RWPE1 (cell line): ENCODE data around the gene SLC9A6.
"Not testable (repeated sequence)": the region's sequence is repeated elsewhere in the genome, so short reads cannot be mapped to it uniquely, and the experiment has no call there.

Experiments
- CTCF ChIA-PET: fragments of 350-600 bp; sonication (Branson Sonifier 250); formaldehyde crosslinking; extraction: SDS; loops from one replicate; lab custom pipeline; 2021; lab: Yijun Ruan, JAX
- POLR2A ChIA-PET: fragments of 400-600 bp; formaldehyde crosslinking; extraction: SDS; loops from one replicate; lab custom pipeline; 2020; ENCODE audit warnings: antibody characterized with exemption; ENCODE audit not compliant: low non-redundant PET; lab: Yijun Ruan, JAX
- DNase-seq: peaks from one replicate; pipeline ENCODE4 v3.0.0; 2012; ENCODE audit warnings: low spot score
- H3K27ac ChIP-seq: fragments of 450-650 bp; 2 replicates; pipeline ENCODE4 v1.5.1; 2017
- TF ChIP-seq, protein P1 (sequence below): fragments of 450-650 bp; conservative IDR thresholded peaks from 2 replicates; pipeline ENCODE4 v1.5.1; 2017; ENCODE audit warnings: low read depth, mild to moderate bottlenecking

SLC9A6 gene

DNA sequence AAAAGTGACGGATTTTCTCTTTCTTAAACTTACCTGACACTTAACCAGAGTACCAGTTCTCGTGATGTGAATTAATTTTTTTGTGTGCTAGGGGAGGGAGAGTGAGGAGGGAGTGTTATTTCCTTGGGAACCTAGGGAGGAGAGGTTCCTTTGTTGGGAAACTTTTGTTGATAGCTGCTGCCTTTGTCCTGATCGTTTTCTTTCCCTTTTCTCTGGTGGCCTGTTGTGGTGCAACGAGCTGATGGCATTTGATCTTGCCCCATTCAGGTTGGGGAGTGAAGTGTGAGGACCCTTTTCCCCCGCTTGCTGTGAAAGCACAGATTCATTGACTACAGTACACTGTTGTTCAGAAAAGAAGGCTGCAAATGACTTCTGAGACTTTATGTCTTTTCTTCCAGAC, 59.8 kb downstream of the SLC9A6 start:
- TF ChIP-seq, protein P1, sequence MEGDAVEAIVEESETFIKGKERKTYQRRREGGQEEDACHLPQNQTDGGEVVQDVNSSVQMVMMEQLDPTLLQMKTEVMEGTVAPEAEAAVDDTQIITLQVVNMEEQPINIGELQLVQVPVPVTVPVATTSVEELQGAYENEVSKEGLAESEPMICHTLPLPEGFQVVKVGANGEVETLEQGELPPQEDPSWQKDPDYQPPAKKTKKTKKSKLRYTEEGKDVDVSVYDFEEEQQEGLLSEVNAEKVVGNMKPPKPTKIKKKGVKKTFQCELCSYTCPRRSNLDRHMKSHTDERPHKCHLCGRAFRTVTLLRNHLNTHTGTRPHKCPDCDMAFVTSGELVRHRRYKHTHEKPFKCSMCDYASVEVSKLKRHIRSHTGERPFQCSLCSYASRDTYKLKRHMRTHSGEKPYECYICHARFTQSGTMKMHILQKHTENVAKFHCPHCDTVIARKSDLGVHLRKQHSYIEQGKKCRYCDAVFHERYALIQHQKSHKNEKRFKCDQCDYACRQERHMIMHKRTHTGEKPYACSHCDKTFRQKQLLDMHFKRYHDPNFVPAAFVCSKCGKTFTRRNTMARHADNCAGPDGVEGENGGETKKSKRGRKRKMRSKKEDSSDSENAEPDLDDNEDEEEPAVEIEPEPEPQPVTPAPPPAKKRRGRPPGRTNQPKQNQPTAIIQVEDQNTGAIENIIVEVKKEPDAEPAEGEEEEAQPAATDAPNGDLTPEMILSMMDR = no peak
- CTCF ChIA-PET = no interaction called here
- no peak overlapping the region for H3K27ac ChIP-seq
- POLR2A ChIA-PET = no interaction called here
- DNase-seq = no peak

DNA sequence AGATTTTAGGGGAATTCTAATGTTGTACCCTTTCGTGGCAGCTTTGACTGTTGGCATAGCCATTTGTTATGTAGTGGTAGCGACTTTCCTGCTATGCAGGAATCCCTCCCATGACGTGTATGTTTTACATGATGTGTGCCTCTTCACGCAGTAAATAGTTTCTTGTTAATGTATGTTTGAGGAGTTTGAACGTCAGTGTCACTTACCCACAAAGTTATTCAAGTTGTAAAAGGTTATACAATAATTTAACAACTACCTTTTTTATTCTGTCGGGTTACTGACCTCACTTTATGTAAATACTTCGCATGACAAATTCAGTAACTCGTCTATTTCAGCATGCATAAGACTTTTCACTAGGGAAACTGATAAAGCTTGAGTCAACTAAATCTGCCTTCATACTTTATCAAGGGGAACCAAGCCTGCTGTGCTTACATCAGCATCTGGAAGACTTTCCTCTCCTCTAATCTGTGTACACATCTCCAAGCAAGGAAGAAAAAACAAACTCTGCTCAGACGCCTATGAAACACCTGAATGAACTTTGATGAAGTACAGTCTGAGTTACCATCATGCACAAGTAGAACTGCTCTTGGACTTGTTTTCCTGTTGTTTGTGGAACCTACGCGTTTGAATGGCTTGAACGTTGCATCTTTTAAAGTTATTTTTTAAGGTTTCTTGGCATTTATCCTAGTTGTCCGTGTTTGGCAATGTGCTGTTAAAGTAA, 61.2 kb downstream of the SLC9A6 start:
- CTCF ChIA-PET = no interaction called here
- no peak overlapping the region for H3K27ac ChIP-seq
- POLR2A ChIA-PET = no interaction called here
- no peak for DNase-seq
- TF ChIP-seq, protein P1 = no peak

DNA sequence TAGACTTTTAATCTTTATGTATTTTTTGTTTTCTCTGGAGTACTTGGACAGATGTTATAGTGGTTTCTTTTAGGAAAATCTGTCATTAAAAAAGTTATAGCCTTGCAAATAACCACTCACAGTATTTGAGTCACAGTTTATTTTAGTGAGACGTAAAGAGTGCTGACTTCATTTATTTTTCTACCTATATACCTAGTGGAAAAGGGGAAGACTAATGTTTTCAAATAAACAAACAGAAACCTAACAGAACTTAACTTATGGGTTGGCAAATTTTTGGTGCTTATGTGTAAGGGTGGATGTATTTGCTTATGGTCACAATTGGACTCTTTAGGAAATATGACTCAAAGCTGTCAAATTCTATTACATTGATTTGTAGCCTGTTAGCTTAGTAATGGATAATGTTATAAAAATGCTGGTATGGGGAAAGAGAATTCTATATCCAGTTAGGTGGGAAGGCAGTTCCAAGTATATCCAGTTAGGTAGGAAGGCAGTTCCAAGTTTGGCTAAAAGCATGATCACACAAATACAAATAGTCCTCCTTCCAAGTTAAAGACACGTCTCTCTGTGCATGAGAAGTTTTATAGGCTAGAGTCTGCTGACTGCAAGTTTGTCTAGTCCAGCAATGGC, 61.9 kb downstream of the SLC9A6 start:
- TF ChIP-seq, protein P1 = no peak
- DNase-seq = no peak
- CTCF ChIA-PET = no interaction called here
- H3K27ac ChIP-seq = no peak overlapping the region
- POLR2A ChIA-PET = no interaction called here

DNA sequence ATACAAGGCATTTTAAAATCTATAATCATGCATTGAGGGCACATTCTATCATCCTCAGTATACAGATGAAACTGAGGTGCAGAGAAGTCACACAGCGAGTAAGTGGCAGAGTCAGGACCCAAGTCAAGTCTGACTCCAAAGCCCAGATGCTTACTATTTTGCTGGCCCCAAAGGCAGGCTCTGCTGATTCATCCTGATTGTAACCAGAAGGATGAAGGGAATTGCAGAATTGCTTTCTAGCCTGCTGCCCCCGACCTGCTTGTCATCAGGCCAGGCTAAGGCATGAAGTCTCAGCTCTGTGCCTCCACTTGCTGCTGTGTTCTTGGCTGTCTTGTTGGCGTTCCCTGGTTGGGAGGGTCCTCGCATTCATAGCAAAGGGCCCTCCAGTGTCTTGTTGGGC, 62.7 kb downstream of the SLC9A6 start:
- ChIA-PET CTCF (no interaction called here), POLR2A (no interaction called here)
- DNase-seq = no peak
- no peak overlapping the region for H3K27ac ChIP-seq
- TF ChIP-seq, protein P1 = no peak

DNA sequence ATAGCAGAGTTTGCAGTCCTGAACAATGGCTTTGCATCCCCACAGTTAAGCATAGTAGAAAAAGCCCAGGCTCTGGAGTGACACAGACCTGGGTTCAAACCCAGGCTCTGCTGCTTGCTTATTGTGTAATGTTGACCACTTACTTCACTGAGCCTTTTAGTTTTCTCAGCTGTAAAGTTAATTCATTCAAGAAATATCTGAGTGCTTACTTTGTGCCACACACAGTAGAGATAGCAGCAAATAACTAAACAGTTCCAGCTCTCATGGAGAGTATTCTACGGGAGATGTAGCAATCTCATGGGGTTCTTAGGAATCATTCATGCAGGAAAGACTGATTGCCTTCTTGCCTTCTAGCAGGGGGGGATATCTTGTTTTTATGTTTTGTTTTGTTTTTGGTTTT, 63.2 kb downstream of the SLC9A6 start:
- CTCF ChIA-PET = no interaction called here
- POLR2A ChIA-PET = no interaction called here
- no peak for DNase-seq
- no peak overlapping the region for H3K27ac ChIP-seq
- TF ChIP-seq, protein P1 = no peak

DNA sequence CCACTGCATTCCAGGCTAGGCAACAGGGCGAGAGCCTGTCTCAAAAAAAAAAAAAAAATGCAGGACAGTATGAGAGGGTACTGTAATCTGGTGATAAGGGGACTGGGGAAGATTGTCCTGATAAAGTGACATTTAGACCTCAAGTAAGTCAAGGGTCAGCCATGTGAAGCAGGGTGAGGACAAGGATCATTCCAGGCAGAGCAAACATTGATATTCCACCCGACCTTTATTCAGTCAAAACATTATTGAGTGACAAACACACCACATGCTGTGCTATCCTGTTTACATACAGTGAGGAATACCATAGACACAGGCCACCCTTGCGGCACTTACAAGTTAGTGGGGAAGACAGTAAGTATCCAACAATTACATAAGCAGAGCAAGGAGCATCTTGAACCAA, 64.4 kb downstream of the SLC9A6 start:
- CTCF ChIA-PET = no interaction called here
- POLR2A ChIA-PET = no interaction called here
- no peak overlapping the region for H3K27ac ChIP-seq
- no peak for DNase-seq
- TF ChIP-seq, protein P1 = no peak

DNA sequence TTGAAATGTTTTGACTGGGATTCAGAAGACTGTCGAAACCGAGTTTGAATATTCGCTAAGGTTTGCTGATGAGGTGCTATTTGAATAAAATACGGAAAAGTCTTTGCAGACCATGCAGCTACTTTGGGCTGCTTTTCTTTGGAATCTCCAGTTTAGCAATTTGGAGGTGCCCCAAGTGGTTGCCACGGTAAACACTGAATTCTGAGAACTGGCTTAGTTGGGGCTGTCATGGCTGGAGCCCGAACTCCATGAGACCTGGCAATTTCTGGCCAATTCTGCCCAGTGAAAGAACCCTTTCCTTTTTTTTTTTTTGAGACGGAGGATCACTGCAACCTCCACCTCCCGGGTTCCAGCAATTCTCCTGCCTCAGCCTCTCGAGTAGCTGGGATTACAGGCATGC, 65.6 kb downstream of the SLC9A6 start:
- POLR2A ChIA-PET, CTCF ChIA-PET, DNase-seq, H3K27ac ChIP-seq: not testable (repeated sequence)
